Cardiac fibroblast (primary cell): ENCODE results near the gene STK32B.

Experiments
- DNase-seq, 2 donors: peaks; one replicate each; pipeline versions ENCODE4 v3.0.0 to v3.0.0-alpha.2; 2010; ENCODE audit warnings: low read depth in 2 of 2
- H3K4me3 ChIP-seq, 2 donors: replicated peaks in 1 of 2; 1 replicate in 1 of 2; 2 replicates in 1 of 2; pipeline ENCODE4 v1.5.1; 2011; ENCODE audit warnings: low read depth in 2 of 2, low read length in 2 of 2, mild to moderate bottlenecking in 2 of 2, moderate library complexity in 1 of 2
- CTCF ChIP-seq: IDR thresholded peaks from one replicate; pipeline ENCODE4 v1.5.1; 2011; ENCODE audit warnings: low read depth, mild to moderate bottlenecking, low read length, inconsistent platforms

Gene STK32B

GRCh38 chr4:5198656-5199541 lies 147.6 kb downstream of the STK32B start:
- no peak for DNase-seq
- H3K4me3 ChIP-seq = no peak overlapping the region
- TF ChIP-seq CTCF = no peak

- DNase-seq = no peak
- TF ChIP-seq CTCF = no peak
- H3K4me3 ChIP-seq = no peak overlapping the region
These were observed 148.6 kb downstream of the STK32B start for GRCh38 chr4:5199912-5200311.

- TF ChIP-seq CTCF = no peak
- no peak overlapping the region for H3K4me3 ChIP-seq
- DNase-seq = no peak
These were observed 149.2 kb downstream of the STK32B start for GRCh38 chr4:5200513-5200912.

GRCh38 chr4:5203309-5203992 lies 152.2 kb downstream of the STK32B start:
- DNase-seq = no peak
- H3K4me3 ChIP-seq = no peak overlapping the region
- no peak for TF ChIP-seq CTCF

- no peak overlapping the region for H3K4me3 ChIP-seq
- TF ChIP-seq CTCF = no peak
- no peak for DNase-seq
These were observed 152.7 kb downstream of the STK32B start for GRCh38 chr4:5203993-5204310.

GRCh38 chr4:5204781-5205180 lies 153.5 kb downstream of the STK32B start:
- no peak overlapping the region for H3K4me3 ChIP-seq
- DNase-seq = peak in 1 of 2 donors; percentile 11
- TF ChIP-seq CTCF = no peak
